ENCODE measurements around the gene CMKLR1. TPM values are rescaled to one million over a fixed set of nuclear protein-coding genes. Genes with fewer than 3 reads are reported as not detected.

Gene CMKLR1
- total and polyA plus RNA-seq, 7 experiments from 2014 or later, result 0.06 to 8.8 (median 2.0) TPM; not detected in 2

GRCh38 chr12:108379823-108380222, 40.7 kb upstream of the CMKLR1 start:
- Mint-ChIP-seq H3K9me3 (peaks cover 2 to 37% (median 18%) of the 10 kb centered on the region in 11 donors), H3K4me3 (no peak overlapping the region), H3K4me1 (peaks cover 0 to 1% (median 0%) of the 10 kb centered on the region in 7 donors), H3K36me3 (no peaks in the 10 kb centered on the region), H3K27me3 (peaks cover 0 to 40% (median 21%) of the 10 kb centered on the region in 5 donors), H3K27ac (no peak overlapping the region)
- H3K4me1 ChIP-seq (ENCODE audit: control insufficient read depth in 2 of 2, insufficient read depth in 2 of 2, low read length in 2 of 2), result no peaks in the 10 kb centered on the region
- H3K9me3 ChIP-seq (ENCODE audit: control insufficient read depth in 2 of 3, low read length in 3 of 3), result peaks cover 0 to 7% (median 0%) of the 10 kb centered on the region in 3 experiments
- no peaks in the 10 kb centered on the region for H3K36me3 ChIP-seq (ENCODE audit: control insufficient read depth in 2 of 3, insufficient read depth in 3 of 3, low read length in 3 of 3)
- no peak overlapping the region for H3K27ac ChIP-seq (ENCODE audit: low read depth, low read length)
- no peak overlapping the region for H3K4me3 ChIP-seq (ENCODE audit: low read length)
- ChIA-PET POLR2A (no interaction called here), CTCF (interaction anchor here (0.6 kb wide), 1 partner anchor 898 kb away, joined by 3 read pairs; no protein-coding TSS in a partner anchor)
- intact Hi-C loops (cut with micrococcal nuclease), result loop anchor here in 1 of 2 donors (2.0 kb wide), 1 partner anchor 55 kb away; no protein-coding TSS in a partner anchor
- ATAC-seq (no peak), DNase-seq (no peak)
- H3K27me3 ChIP-seq (ENCODE audit: control insufficient read depth in 2 of 2, insufficient read depth in 2 of 2, low read length in 2 of 2), result no peaks in the 10 kb centered on the region

- DNase-seq (no peak), ATAC-seq (no peak)
- peaks cover 0 to 16% (median 0%) of the 10 kb centered on the region in 3 experiments for H3K9me3 ChIP-seq (ENCODE audit: control insufficient read depth in 2 of 3, low read length in 3 of 3)
- H3K36me3 Mint-ChIP-seq, result no peaks in the 10 kb centered on the region
- no peak overlapping the region for H3K27ac Mint-ChIP-seq
- H3K4me1 ChIP-seq (ENCODE audit: control insufficient read depth in 2 of 2, insufficient read depth in 2 of 2, low read length in 2 of 2), result no peaks in the 10 kb centered on the region
- POLR2A ChIA-PET, result no interaction called here
- H3K27me3 ChIP-seq (ENCODE audit: control insufficient read depth in 2 of 2, insufficient read depth in 2 of 2, low read length in 2 of 2), result no peaks in the 10 kb centered on the region
- intact Hi-C loops (cut with micrococcal nuclease), result loop anchor here in 1 of 2 donors (2.0 kb wide), 1 partner anchor 54 kb away; no protein-coding TSS in a partner anchor
- peaks cover 0 to 1% (median 0%) of the 10 kb centered on the region in 7 donors for H3K4me1 Mint-ChIP-seq
- peaks cover 0 to 46% (median 21%) of the 10 kb centered on the region in 5 donors for H3K27me3 Mint-ChIP-seq
- H3K27ac ChIP-seq (ENCODE audit: low read depth, low read length), result no peak overlapping the region
- H3K4me3 Mint-ChIP-seq, result no peak overlapping the region
- H3K36me3 ChIP-seq (ENCODE audit: control insufficient read depth in 2 of 3, insufficient read depth in 3 of 3, low read length in 3 of 3), result no peaks in the 10 kb centered on the region
- CTCF ChIA-PET, result no interaction called here
- peaks cover 7 to 46% (median 22%) of the 10 kb centered on the region in 11 donors for H3K9me3 Mint-ChIP-seq
- no peak overlapping the region for H3K4me3 ChIP-seq (ENCODE audit: low read length)
Measured at GRCh38 chr12:108378926-108379325, 39.8 kb upstream of the CMKLR1 start.

- Mint-ChIP-seq H3K27ac (no peak overlapping the region), H3K27me3 (peaks cover 0 to 50% (median 21%) of the 10 kb centered on the region in 5 donors), H3K4me1 (peaks cover 0 to 1% (median 0%) of the 10 kb centered on the region in 7 donors), H3K9me3 (peaks cover 17 to 63% (median 33%) of the 10 kb centered on the region in 11 donors), H3K4me3 (no peak overlapping the region), H3K36me3 (peaks cover 0 to 11% (median 3%) of the 10 kb centered on the region in 5 donors)
- Histone ChIP-seq H3K27ac (ENCODE audit: low read depth, low read length) (no peak overlapping the region), H3K9me3 (ENCODE audit: control insufficient read depth in 2 of 3, low read length in 3 of 3) (peaks cover 0 to 29% (median 0%) of the 10 kb centered on the region in 3 experiments), H3K4me1 (ENCODE audit: control insufficient read depth in 2 of 2, insufficient read depth in 2 of 2, low read length in 2 of 2) (no peaks in the 10 kb centered on the region), H3K4me3 (ENCODE audit: low read length) (no peak overlapping the region), H3K27me3 (ENCODE audit: control insufficient read depth in 2 of 2, insufficient read depth in 2 of 2, low read length in 2 of 2) (no peaks in the 10 kb centered on the region), H3K36me3 (ENCODE audit: control insufficient read depth in 2 of 3, insufficient read depth in 3 of 3, low read length in 3 of 3) (no peaks in the 10 kb centered on the region)
- ATAC-seq, result no peak
- intact Hi-C loops (cut with micrococcal nuclease), result no loop called here
- no peak for DNase-seq
- ChIA-PET CTCF (interaction anchor here (0.5 kb wide), 1 partner anchor 91 kb away, joined by 3 read pairs; no protein-coding TSS in a partner anchor), POLR2A (interaction anchor here (0.6 kb wide), 1 partner anchor 15 kb away, joined by 3 read pairs; no protein-coding TSS in a partner anchor)
Measured at GRCh38 chr12:108377260-108377659, 38.1 kb upstream of the CMKLR1 start.

GRCh38 chr12:108375986-108376663, 37.0 kb upstream of the CMKLR1 start:
- Histone ChIP-seq H3K4me3 (ENCODE audit: low read length) (no peak overlapping the region), H3K4me1 (ENCODE audit: control insufficient read depth in 2 of 2, insufficient read depth in 2 of 2, low read length in 2 of 2) (no peaks in the 10 kb centered on the region), H3K36me3 (ENCODE audit: control insufficient read depth in 2 of 3, insufficient read depth in 3 of 3, low read length in 3 of 3) (no peaks in the 10 kb centered on the region), H3K27me3 (ENCODE audit: control insufficient read depth in 2 of 2, insufficient read depth in 2 of 2, low read length in 2 of 2) (no peaks in the 10 kb centered on the region), H3K27ac (ENCODE audit: low read depth, low read length) (no peak overlapping the region), H3K9me3 (ENCODE audit: control insufficient read depth in 2 of 3, low read length in 3 of 3) (peaks cover 0 to 29% (median 0%) of the 10 kb centered on the region in 3 experiments)
- Mint-ChIP-seq H3K4me1 (peaks cover 0 to 1% (median 0%) of the 10 kb centered on the region in 7 donors), H3K27ac (no peak overlapping the region), H3K4me3 (no peak overlapping the region), H3K9me3 (peaks cover 17 to 66% (median 35%) of the 10 kb centered on the region in 11 donors), H3K27me3 (peaks cover 0 to 54% (median 26%) of the 10 kb centered on the region in 5 donors), H3K36me3 (peaks cover 0 to 11% (median 3%) of the 10 kb centered on the region in 5 donors)
- intact Hi-C loops (cut with micrococcal nuclease), result no loop called here
- ATAC-seq, result no peak
- no peak for DNase-seq
- POLR2A ChIA-PET, result no interaction called here
- CTCF ChIA-PET, result no interaction called here

- Mint-ChIP-seq H3K4me3 (no peak overlapping the region), H3K4me1 (peaks cover 0 to 1% (median 0%) of the 10 kb centered on the region in 7 donors), H3K27ac (no peak overlapping the region), H3K9me3 (peaks cover 17 to 66% (median 35%) of the 10 kb centered on the region in 11 donors), H3K36me3 (peaks cover 0 to 11% (median 3%) of the 10 kb centered on the region in 5 donors), H3K27me3 (peaks cover 0 to 45% (median 28%) of the 10 kb centered on the region in 5 donors)
- no peak for ATAC-seq
- H3K4me1 ChIP-seq (ENCODE audit: control insufficient read depth in 2 of 2, insufficient read depth in 2 of 2, low read length in 2 of 2), result no peaks in the 10 kb centered on the region
- intact Hi-C loops (cut with micrococcal nuclease), result no loop called here
- no peak for DNase-seq
- no peak overlapping the region for H3K4me3 ChIP-seq (ENCODE audit: low read length)
- H3K27ac ChIP-seq (ENCODE audit: low read depth, low read length), result no peak overlapping the region
- ChIA-PET CTCF (no interaction called here), POLR2A (no interaction called here)
- no peaks in the 10 kb centered on the region for H3K36me3 ChIP-seq (ENCODE audit: control insufficient read depth in 2 of 3, insufficient read depth in 3 of 3, low read length in 3 of 3)
- H3K27me3 ChIP-seq (ENCODE audit: control insufficient read depth in 2 of 2, insufficient read depth in 2 of 2, low read length in 2 of 2), result no peaks in the 10 kb centered on the region
- H3K9me3 ChIP-seq (ENCODE audit: control insufficient read depth in 2 of 3, low read length in 3 of 3), result peaks cover 0 to 29% (median 0%) of the 10 kb centered on the region in 3 experiments
Measured at GRCh38 chr12:108374596-108375320, 35.6 kb upstream of the CMKLR1 start.

- intact Hi-C loops (cut with micrococcal nuclease), result no loop called here
- H3K9me3 ChIP-seq (ENCODE audit: control insufficient read depth in 2 of 3, low read length in 3 of 3), result peaks cover 0 to 29% (median 0%) of the 10 kb centered on the region in 3 experiments
- ChIA-PET CTCF (no interaction called here), POLR2A (no interaction called here)
- no peak overlapping the region for H3K4me3 Mint-ChIP-seq
- H3K4me1 Mint-ChIP-seq, result peaks cover 0 to 1% (median 0%) of the 10 kb centered on the region in 7 donors
- no peak overlapping the region for H3K27ac ChIP-seq (ENCODE audit: low read depth, low read length)
- peaks cover 0 to 45% (median 23%) of the 10 kb centered on the region in 5 donors for H3K27me3 Mint-ChIP-seq
- no peaks in the 10 kb centered on the region for H3K4me1 ChIP-seq (ENCODE audit: control insufficient read depth in 2 of 2, insufficient read depth in 2 of 2, low read length in 2 of 2)
- peaks cover 17 to 60% (median 31%) of the 10 kb centered on the region in 11 donors for H3K9me3 Mint-ChIP-seq
- H3K27ac Mint-ChIP-seq, result no peak overlapping the region
- ATAC-seq (no peak), DNase-seq (no peak)
- H3K36me3 Mint-ChIP-seq, result peaks cover 0 to 11% (median 3%) of the 10 kb centered on the region in 5 donors
- H3K4me3 ChIP-seq (ENCODE audit: low read length), result no peak overlapping the region
- no peaks in the 10 kb centered on the region for H3K27me3 ChIP-seq (ENCODE audit: control insufficient read depth in 2 of 2, insufficient read depth in 2 of 2, low read length in 2 of 2)
- no peaks in the 10 kb centered on the region for H3K36me3 ChIP-seq (ENCODE audit: control insufficient read depth in 2 of 3, insufficient read depth in 3 of 3, low read length in 3 of 3)
Measured at GRCh38 chr12:108373111-108373510, 34.0 kb upstream of the CMKLR1 start.

Measured in naive thymus-derived CD4-positive, alpha-beta T cell (primary cell).